ENCODE measurements around the gene LAMA3.

GRCh38 chr18:23731861-23732260, 42.6 kb downstream of the LAMA3 start:
- TF ChIP-seq YY1 (IDR thresholded peaks at IDR 0.05) (no peak), RAD21 (IDR thresholded peaks at IDR 0.05) (no peak), TAF1 (conservative IDR thresholded peaks at IDR 0.05) (no peak), HNF4A (conservative IDR thresholded peaks at IDR 0.05) (no peak), ATF3 (IDR thresholded peaks at IDR 0.05) (no peak), NR2F2 (IDR thresholded peaks at IDR 0.05) (no peak), RXRA (IDR thresholded peaks at IDR 0.05) (no peak), FOXA1 (IDR thresholded peaks at IDR 0.05) (no peak), SP1 (IDR thresholded peaks at IDR 0.05) (no peak)
- TF ChIP-seq, protein P1, sequence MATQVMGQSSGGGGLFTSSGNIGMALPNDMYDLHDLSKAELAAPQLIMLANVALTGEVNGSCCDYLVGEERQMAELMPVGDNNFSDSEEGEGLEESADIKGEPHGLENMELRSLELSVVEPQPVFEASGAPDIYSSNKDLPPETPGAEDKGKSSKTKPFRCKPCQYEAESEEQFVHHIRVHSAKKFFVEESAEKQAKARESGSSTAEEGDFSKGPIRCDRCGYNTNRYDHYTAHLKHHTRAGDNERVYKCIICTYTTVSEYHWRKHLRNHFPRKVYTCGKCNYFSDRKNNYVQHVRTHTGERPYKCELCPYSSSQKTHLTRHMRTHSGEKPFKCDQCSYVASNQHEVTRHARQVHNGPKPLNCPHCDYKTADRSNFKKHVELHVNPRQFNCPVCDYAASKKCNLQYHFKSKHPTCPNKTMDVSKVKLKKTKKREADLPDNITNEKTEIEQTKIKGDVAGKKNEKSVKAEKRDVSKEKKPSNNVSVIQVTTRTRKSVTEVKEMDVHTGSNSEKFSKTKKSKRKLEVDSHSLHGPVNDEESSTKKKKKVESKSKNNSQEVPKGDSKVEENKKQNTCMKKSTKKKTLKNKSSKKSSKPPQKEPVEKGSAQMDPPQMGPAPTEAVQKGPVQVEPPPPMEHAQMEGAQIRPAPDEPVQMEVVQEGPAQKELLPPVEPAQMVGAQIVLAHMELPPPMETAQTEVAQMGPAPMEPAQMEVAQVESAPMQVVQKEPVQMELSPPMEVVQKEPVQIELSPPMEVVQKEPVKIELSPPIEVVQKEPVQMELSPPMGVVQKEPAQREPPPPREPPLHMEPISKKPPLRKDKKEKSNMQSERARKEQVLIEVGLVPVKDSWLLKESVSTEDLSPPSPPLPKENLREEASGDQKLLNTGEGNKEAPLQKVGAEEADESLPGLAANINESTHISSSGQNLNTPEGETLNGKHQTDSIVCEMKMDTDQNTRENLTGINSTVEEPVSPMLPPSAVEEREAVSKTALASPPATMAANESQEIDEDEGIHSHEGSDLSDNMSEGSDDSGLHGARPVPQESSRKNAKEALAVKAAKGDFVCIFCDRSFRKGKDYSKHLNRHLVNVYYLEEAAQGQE (IDR thresholded peaks at IDR 0.05): no peak
- TF ChIP-seq, protein P2, sequence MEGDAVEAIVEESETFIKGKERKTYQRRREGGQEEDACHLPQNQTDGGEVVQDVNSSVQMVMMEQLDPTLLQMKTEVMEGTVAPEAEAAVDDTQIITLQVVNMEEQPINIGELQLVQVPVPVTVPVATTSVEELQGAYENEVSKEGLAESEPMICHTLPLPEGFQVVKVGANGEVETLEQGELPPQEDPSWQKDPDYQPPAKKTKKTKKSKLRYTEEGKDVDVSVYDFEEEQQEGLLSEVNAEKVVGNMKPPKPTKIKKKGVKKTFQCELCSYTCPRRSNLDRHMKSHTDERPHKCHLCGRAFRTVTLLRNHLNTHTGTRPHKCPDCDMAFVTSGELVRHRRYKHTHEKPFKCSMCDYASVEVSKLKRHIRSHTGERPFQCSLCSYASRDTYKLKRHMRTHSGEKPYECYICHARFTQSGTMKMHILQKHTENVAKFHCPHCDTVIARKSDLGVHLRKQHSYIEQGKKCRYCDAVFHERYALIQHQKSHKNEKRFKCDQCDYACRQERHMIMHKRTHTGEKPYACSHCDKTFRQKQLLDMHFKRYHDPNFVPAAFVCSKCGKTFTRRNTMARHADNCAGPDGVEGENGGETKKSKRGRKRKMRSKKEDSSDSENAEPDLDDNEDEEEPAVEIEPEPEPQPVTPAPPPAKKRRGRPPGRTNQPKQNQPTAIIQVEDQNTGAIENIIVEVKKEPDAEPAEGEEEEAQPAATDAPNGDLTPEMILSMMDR (IDR thresholded peaks at IDR 0.05; ENCODE audit: low read depth, low read length, missing input control): no peak
